G401 (cell line): ENCODE measurements around the gene SEMA3F. TPM values are rescaled to one million over a fixed set of nuclear protein-coding genes. Genes with fewer than 3 reads are reported as not detected.
"Not testable (repeated sequence)": the region's sequence is repeated elsewhere in the genome, so short reads cannot be mapped to it uniquely, and the experiment has no call there.

Experiments used
- DNase-seq: peaks from one replicate; pipeline ENCODE4 v3.0.0-alpha.2; 2015; ENCODE audit warnings: low spot score
- in situ Hi-C: cut with HindIII; loops from 2 replicates; pipeline ENCODE4 v1.10.0; 2016; ENCODE audit warnings: low sequenced_read_pairs, mixed read lengths
- total RNA-seq: library from RNA; depleted of rRNA; stranded (reverse); fragments of >200 nt; shearing (Covaris generic); gene quantifications from 2 replicates; pipeline ENCODE4 v1.2.3, GENCODE V29; 2014

Gene SEMA3F
- total RNA-seq, 1 experiment from 2014 or later = 55.8 TPM

DNA sequence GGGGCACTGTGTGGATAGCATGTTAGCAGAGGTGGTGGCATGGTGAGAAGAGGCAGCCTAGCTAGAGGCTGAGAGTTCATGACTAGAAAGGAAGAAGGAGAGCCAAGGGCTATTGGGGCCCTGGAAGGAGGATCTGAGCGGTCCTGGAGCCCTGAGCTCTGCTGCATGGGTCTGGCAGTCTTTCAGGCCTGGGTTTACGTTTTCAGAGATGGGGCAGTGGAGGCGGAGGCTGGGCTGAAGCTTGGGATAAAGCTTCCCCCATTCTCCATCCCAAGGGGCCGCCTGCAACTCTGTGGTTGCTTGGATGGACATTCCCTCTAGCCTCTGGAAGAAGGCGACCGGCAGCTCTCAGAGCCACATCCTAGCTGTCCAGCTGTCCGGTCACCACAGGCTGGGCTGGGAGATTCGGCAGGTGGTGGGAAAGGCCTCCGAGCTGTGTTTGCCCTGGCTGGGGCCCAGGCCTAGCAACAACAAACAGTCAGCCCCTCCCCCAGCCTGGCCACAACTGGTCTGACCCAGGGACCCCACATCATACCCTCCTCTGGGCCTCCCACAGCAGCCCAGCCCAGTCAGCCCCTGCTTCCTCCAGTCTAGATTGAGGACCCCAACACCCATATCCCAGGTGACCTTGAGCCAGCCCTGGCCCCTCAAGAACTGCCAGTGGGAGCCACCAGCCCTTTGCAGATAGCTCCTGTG, 48.1 kb downstream of the SEMA3F start:
- in situ Hi-C loops = no loop called here

GRCh38 chr3:50203809-50204803, 49.0 kb downstream of the SEMA3F start:
- in situ Hi-C loops = no loop called here
- DNase-seq = no peak

More for the DNA sequence above, 48.1 kb downstream of the SEMA3F start:
- DNase-seq = no peak

DNA sequence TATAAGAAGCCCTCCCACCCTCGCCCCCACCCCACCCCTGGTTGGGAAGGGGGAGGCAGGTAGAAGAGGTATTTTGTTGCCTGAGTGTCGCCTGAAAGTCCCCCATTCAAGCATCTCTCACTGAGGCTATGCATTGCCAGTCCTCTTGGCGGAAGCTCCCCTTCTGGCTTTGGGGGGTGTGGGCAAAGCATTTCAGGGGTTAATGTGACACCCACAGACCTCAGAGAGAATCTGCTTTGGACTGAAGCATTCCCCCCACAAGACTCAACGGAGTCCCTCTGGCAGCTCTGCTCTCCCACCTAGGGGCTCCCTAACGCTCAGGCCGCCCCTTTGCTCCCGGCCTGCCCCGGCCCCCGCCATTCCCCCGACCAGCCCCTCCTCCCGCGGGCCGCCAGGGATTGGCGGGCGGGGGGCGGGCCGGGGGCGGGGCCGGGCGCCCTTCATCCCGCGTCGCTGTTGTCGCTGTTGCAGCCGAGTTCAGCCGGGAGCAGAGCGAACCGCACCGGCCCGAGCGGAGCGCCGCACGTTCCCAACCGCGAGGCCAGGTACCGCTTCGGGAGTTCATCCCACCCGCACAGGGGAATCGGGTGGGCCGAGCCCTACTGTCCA, 49.8 kb downstream of the SEMA3F start, which contains the start of gene SLC38A3:
Gene SLC38A3 (plus strand): TSS at position 468 of the 609 bp plus-strand sequence. CDS start 8,929 bp downstream, outside the sequence.
- DNase-seq = no peak
- in situ Hi-C loops = no loop called here

DNA sequence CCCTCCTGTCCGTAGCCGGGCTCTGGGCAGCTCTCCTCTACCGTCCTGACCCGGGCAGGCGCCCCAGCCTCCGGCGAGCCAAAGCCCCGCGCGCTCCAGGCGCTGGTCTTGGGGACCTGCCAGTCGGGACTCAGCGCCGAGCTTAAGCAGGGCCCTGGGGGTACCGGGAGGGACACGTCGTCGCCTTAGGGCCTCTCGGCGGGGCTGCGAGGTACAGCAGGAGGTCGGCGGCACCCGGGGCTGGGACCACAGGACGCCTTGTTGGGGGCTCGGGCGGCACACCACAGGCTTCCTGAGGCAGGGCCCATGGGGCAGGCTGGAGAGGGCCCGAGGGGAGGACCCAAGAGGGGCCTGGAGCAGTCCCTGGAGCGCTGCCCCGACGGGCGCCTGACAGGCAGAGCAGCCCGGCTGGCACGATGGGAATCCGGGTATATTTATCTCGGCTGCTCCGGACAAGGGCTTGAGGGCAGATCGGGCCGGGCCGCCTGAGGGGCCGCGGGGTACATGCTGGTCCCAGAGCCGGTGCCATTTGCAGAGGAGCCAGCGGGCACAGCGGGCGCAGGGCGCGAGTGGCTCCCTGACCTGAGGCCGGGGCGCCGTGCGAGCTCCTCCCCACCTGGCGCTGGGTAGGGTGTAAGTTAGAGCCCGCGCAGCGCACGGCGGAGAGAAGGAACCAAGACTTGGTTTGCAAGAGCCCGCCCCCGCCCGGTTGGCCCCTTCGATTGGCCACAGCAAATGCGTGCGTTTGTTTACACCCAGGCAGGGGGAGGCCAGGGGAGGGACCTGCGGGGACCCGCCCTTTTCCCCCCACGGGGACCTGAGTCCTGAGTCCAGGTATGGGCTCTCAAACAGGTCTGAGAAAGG, 50.5 kb downstream of the SEMA3F start:
- no peak for DNase-seq
- in situ Hi-C loops = no loop called here

DNA sequence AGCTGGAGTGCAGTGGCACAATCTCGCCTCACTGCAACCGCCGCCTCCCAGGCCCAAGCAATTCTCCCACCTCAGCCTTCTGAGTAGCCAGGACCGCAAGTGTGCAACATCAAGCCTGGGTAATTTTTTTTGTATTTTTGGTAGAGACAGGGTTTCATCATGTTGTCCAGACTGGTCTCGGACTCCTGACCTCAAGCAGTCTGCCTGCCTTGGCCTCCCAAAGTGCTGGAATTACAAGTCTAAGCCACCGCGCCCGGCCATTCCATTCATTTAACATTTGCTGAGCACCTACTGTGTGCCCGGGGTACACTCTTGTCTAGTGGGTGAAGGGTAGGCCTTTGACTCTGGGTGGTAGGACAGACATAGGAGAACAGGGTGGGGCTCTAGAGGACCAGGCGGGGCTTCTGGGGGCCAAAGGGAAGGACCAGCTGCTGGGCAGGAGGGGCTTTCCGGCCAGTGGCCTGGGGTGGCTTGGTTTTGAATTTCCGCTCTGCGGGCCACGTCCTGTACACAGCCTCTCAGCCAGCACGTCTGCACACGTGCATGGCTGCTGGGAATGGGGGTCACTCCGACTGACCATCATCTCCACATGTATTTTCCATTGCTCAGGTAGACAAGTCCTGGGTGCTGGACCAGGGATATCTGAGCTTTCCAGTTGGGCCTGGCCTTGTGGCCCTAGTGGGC, 52.4 kb downstream of the SEMA3F start:
- in situ Hi-C loops = no loop called here
- DNase-seq = no peak

GRCh38 chr3:50208677-50209344, 53.7 kb downstream of the SEMA3F start:
- in situ Hi-C loops = no loop called here
- DNase-seq = no peak

GRCh38 chr3:50210176-50210509, 55.0 kb downstream of the SEMA3F start:
- in situ Hi-C loops = no loop called here
- no peak for DNase-seq

- DNase-seq = no peak
- in situ Hi-C loops = no loop called here
These were observed 55.6 kb downstream of the SEMA3F start for GRCh38 chr3:50210510-50211367.

DNA sequence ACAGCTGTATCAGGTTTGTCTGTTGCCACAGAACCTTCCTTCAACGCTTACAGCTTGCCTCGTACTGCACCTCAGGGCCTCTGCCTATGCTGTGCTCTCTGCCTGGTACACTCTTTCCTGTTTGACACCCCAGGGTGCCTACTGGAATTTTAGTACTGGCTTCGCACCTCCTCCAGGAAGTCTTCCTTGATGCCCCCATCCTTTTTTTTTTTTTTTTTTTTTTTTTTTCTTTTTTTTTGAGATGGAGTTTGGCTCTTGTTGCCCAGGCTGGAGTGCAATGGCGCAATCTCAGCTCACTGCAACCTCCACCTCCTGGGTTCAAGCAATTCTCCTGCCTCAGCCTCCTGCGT, 56.2 kb downstream of the SEMA3F start:
- DNase-seq, in situ Hi-C loops: not testable (repeated sequence)

- in situ Hi-C loops = no loop called here
- DNase-seq = no peak
These were observed 56.8 kb downstream of the SEMA3F start for GRCh38 chr3:50211930-50212329.

GRCh38 chr3:50212502-50212901, 57.4 kb downstream of the SEMA3F start:
- no peak for DNase-seq
- in situ Hi-C loops = no loop called here

DNA sequence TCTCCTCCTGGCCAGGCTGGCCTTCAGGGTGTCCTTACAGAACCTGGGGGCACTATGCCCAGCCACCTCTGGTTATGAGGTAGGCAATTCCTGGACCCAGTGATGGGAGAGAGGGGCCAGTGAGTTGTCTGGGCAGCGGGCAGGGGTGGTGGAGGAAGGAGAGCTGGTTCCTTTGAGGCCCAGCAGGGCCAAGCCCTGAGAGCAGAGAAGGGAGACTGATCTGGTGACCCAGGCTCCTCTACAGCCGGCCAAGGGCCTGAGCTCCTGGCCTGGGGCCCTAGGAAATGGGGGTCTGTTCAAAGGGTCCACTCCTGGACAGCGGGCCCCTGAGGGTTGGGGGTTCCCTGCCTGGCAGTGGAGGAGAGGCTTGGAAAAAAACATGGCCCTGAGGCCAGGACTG, 57.8 kb downstream of the SEMA3F start:
- DNase-seq = no peak
- in situ Hi-C loops = no loop called here

DNA sequence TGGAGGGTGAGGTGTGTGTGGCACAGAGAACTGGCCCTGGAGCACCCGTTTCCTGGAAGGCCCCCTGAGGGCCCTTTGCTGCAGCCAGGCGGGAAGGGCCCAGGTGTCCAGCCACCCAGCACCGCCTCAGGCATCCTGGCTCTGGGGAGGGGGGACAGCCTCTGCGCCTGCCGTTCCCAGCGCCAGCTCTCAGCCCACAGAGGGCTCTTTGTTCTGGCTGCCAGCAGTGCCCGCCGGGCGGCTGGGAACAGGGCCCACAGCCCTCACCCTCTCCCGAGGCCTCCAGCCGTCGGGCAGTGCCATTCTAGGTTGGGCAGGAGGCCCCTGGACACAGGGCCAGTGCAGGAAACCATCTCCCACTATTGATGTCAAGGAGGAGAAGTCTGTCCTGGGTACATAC, 58.2 kb downstream of the SEMA3F start:
- no peak for DNase-seq
- in situ Hi-C loops = no loop called here

- DNase-seq = no peak
- in situ Hi-C loops = no loop called here
These were observed 59.7 kb downstream of the SEMA3F start for GRCh38 chr3:50214824-50215223.

DNA sequence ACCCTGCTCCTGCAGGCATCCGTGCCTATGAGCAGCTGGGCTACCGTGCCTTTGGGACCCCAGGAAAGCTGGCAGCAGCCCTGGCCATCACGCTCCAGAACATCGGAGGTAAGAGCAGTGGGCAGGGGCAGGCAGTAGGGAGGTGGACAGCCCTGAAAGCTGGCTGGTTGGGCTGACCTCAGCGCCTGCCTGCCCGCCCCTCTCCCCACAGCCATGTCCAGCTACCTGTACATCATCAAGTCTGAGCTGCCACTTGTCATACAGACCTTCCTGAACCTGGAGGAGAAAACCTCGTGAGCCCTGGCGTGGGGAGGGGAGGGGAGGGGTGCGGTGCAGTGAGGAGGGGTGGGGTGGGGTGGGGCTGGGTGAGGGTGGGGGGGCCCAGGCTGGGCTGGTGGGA, 60.4 kb downstream of the SEMA3F start:
- in situ Hi-C loops = no loop called here
- no peak for DNase-seq

GRCh38 chr3:50217681-50218080, 62.6 kb downstream of the SEMA3F start:
- no peak for DNase-seq
- in situ Hi-C loops = no loop called here

- in situ Hi-C loops = no loop called here
- DNase-seq = no peak
These were observed 63.3 kb downstream of the SEMA3F start for GRCh38 chr3:50218448-50218847.
